Measurements from ENCODE around the gene PTPRG.

PTPRG gene

DNA sequence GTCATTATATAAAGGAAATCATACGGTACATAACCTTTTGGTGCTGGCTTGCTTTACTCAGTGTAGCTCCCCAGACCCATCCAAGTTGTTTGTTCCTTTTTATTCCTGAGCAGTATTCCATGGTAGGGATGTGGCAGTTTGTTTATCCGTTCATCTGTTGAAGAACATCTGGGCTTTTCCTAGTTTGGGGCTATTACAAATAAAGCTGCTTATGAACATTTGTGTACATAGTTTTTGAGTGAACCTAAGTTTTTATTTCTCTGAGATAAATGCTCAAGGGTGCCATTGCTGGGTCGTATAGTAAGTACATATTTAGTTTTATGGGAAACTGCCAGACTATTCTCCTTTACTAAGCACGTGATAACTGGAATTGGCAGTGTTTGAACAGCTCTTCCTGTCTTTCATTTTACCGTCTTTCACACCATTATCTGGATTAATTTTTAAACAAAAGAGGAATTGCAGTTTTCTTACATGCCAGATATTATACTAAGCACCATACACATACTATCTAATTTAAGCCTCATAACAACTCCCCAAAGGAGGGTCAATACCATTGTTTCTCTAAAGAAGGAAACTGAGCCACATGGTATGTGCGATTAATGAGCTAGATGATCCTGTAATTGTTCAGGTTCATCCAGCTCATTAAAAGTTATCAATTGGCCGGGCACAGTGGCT is 85.6 kb downstream of the PTPRG start:
- Mint-ChIP-seq H3K27me3 (ENCODE audit: low read depth, poor library complexity) (no peaks in the 10 kb centered on the region), H3K9me3 (peaks cover 59% of the 10 kb centered on the region), H3K36me3 (ENCODE audit: low read depth) (peaks cover 89% of the 10 kb centered on the region), H3K4me3 (no peak overlapping the region), H3K27ac (no peak overlapping the region), H3K4me1 (peaks cover 3% of the 10 kb centered on the region)
- TF ChIP-seq, protein P1, sequence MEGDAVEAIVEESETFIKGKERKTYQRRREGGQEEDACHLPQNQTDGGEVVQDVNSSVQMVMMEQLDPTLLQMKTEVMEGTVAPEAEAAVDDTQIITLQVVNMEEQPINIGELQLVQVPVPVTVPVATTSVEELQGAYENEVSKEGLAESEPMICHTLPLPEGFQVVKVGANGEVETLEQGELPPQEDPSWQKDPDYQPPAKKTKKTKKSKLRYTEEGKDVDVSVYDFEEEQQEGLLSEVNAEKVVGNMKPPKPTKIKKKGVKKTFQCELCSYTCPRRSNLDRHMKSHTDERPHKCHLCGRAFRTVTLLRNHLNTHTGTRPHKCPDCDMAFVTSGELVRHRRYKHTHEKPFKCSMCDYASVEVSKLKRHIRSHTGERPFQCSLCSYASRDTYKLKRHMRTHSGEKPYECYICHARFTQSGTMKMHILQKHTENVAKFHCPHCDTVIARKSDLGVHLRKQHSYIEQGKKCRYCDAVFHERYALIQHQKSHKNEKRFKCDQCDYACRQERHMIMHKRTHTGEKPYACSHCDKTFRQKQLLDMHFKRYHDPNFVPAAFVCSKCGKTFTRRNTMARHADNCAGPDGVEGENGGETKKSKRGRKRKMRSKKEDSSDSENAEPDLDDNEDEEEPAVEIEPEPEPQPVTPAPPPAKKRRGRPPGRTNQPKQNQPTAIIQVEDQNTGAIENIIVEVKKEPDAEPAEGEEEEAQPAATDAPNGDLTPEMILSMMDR (IDR thresholded peaks at IDR 0.05) = no peak
- no peak for DNase-seq

DNA sequence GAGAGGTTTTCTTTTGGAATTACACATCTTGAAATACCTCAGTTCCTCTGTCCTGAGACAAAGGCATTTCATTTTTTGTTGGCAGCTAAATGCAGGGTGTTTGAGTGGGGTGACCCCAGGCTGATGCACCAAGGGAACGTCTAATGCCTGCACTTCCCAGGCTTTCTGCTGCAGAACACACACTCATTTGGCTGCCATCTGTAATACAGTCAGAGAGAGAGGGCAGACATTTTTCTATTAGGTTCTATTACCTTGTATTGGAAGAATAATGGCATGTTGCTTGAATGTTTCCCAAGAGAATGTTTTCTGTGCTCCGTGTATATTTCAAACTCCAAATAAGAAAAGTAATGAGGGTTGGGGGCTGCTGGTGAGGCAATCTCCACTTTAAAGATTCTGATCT is 87.1 kb downstream of the PTPRG start:
- TF ChIP-seq, protein P1 (IDR thresholded peaks at IDR 0.05) = no peak
- H3K4me1 Mint-ChIP-seq = peaks cover 3% of the 10 kb centered on the region
- H3K36me3 Mint-ChIP-seq (ENCODE audit: low read depth) = peaks cover 88% of the 10 kb centered on the region
- DNase-seq = no peak
- no peaks in the 10 kb centered on the region for H3K27me3 Mint-ChIP-seq (ENCODE audit: low read depth, poor library complexity)
- peak overlapping the region; percentile 84 for H3K27ac Mint-ChIP-seq
- no peak overlapping the region for H3K4me3 Mint-ChIP-seq
- peaks cover 54% of the 10 kb centered on the region for H3K9me3 Mint-ChIP-seq

DNA sequence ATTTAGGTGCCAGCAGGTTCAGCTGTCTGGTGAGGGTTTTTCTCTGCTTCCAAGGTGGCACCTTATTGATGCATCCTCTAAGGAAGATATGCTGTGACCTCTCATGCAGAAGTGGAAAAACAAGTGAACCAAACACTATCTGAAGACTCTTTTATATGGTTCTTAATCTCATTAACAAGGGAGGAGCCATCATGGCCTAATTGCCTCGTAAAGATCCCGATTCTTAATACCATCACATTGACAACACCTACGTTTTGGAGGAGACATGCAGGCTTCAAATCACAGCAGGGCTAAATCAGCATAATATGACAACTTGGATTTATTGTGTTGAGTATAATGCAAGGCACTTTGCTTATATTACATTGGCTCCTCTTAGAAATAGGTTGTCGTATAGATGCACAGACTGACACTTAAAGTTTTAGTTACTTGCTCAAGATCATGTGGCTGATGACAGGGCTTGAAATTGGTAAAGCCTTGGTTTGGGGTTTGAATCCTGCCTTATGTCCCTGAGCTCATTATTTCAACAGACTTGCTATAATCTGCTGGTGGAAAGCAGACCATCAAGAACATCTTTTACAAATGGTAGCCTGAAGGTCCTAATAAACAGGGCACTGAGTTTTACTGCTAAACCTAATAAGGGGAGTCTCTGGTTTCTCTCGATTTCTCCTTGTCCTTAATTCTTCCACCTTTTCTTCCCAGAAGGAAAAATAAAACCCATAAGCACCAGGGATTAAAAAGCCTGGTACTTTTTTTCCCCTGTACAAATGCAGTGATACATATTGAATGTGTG is 88.2 kb downstream of the PTPRG start:
- H3K4me3 Mint-ChIP-seq = no peak overlapping the region

DNA sequence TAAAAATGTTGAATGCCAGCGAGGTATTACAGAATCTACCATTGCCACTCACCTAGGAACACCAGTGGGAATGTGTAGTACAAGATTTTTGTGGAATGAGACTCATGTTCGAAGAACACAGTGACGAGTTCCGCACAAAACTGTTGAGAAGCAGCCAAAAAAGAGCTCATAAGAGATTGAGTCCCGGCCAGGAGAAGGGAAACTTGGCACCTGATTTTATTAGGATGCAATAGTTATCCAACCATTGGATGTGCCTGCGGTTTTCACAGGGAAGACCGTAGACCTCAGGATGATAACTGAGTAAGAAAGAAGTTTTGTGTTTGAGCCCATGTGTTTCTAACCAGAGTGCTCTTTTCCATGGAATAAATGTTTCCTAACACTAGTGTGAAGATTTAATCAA is 88.9 kb downstream of the PTPRG start:
- H3K27ac Mint-ChIP-seq = no peak overlapping the region
- no peak for DNase-seq
- no peak overlapping the region for H3K4me3 Mint-ChIP-seq
- no peaks in the 10 kb centered on the region for H3K27me3 Mint-ChIP-seq (ENCODE audit: low read depth, poor library complexity)
- TF ChIP-seq, protein P1 (IDR thresholded peaks at IDR 0.05) = no peak
- H3K36me3 Mint-ChIP-seq (ENCODE audit: low read depth) = peaks cover 83% of the 10 kb centered on the region
- H3K4me1 Mint-ChIP-seq = peaks cover 9% of the 10 kb centered on the region
- peaks cover 36% of the 10 kb centered on the region for H3K9me3 Mint-ChIP-seq

More for the DNA sequence above, 88.2 kb downstream of the PTPRG start:
- H3K4me1 Mint-ChIP-seq = peaks cover 9% of the 10 kb centered on the region
- no peak overlapping the region for H3K27ac Mint-ChIP-seq
- no peak for DNase-seq
- H3K27me3 Mint-ChIP-seq (ENCODE audit: low read depth, poor library complexity) = no peaks in the 10 kb centered on the region
- TF ChIP-seq, protein P1 (IDR thresholded peaks at IDR 0.05) = no peak
- peaks cover 86% of the 10 kb centered on the region for H3K36me3 Mint-ChIP-seq (ENCODE audit: low read depth)
- H3K9me3 Mint-ChIP-seq = peaks cover 43% of the 10 kb centered on the region

DNA sequence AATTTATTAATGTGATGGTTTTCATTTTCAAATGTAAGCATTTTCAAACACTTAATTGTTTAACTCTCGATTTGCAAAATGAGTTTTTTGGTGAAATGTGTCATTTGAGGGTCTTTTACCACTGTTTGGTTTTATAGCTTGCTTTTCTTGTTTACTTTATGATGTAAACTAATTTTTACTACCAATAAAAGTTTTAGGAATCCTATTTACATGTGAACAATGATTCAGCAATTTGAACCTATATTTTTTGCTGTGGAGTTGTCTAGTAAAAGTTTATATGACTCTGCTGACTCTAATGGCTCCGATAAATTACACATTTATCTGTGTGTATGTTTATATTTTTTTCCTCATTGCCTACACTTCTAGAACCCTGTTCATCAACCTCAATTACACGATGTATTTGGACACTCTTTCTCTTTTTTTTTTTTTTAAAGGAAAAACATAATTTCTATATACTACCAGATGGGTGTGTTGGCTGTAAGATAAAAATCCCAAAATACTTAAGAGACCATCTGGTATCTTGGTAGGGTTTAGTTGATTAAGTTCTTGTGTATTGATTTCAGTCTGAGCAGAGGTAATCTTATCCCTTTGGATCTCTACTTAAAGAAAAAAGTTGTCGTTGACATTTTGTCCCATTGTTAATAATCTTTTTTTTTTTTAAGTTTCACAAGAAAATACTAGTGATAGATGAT is 89.5 kb downstream of the PTPRG start:
- Mint-ChIP-seq H3K9me3 (peaks cover 30% of the 10 kb centered on the region), H3K27me3 (ENCODE audit: low read depth, poor library complexity) (no peaks in the 10 kb centered on the region), H3K27ac (no peak overlapping the region), H3K4me3 (no peak overlapping the region), H3K36me3 (ENCODE audit: low read depth) (peaks cover 83% of the 10 kb centered on the region), H3K4me1 (peaks cover 9% of the 10 kb centered on the region)
- DNase-seq = no peak
- TF ChIP-seq, protein P1 (IDR thresholded peaks at IDR 0.05) = no peak

Data from nephron progenitor cell (in vitro differentiated cells).